Ramos (cell line): Measurements from ENCODE around the gene TMEM52.

Source experiments
- in situ Hi-C: fragments of 300-500 bp; cut with MboI; formaldehyde crosslinking; loops from one replicate; pipeline ENCODE4 v1.14.3; 2022; ENCODE audit warnings: low sequenced_read_pairs; ENCODE audit not compliant: unreplicated experiment

The TMEM52 gene

GRCh38 chr1:1881727-1882126 lies 37.4 kb downstream of the TMEM52 start:
- in situ Hi-C loops = no loop called here

- in situ Hi-C loops = no loop called here
Observed at GRCh38 chr1:1880617-1881312, 38.3 kb downstream of the TMEM52 start.

- in situ Hi-C loops = no loop called here
Observed at GRCh38 chr1:1879942-1880341, 39.1 kb downstream of the TMEM52 start.

- in situ Hi-C loops = no loop called here
Observed at GRCh38 chr1:1877865-1878436, 41.1 kb downstream of the TMEM52 start.

- in situ Hi-C loops = no loop called here
Observed at GRCh38 chr1:1876335-1876930, 42.6 kb downstream of the TMEM52 start.

DNA sequence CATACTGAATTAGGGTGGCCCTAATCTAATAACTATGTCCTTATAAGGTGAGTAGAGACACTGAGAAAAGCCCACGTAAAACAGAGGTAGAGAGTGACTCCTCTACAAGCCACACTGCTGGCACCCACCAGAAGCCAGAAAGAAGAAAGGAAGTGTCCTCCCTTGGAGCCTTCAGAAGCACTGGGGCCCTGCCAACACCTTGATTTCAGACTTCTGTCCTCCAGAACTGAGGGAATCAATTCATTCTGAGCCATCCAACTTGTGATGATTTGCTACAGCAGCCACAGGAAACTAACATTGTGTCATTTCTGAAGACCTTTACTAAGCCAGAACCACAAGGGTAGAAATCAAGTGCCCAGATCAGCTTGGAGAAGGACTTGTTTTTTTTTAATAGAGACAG lies 43.1 kb downstream of the TMEM52 start:
- in situ Hi-C loops = no loop called here

GRCh38 chr1:1874901-1875300 lies 44.2 kb downstream of the TMEM52 start:
- in situ Hi-C loops = no loop called here

DNA sequence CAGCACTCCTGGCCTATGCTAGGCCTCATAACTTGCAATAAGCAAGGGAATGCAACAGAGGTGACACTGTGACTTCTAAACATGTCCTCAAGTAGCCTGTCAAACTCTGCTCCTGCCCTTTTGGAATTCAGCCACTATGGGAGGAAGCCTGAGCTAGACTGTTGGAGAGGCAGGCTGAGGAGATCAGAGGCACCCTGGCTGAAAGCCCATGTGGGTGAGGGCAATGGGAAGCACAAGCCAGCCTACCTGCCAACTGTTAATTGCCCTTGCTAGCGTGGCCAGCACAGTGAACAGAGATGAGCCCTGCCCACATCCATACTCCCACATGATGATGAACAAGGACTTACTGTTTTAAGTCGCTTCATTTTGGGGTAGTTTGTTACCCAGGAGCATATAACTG lies 45.9 kb downstream of the TMEM52 start:
- in situ Hi-C loops = no loop called here

DNA sequence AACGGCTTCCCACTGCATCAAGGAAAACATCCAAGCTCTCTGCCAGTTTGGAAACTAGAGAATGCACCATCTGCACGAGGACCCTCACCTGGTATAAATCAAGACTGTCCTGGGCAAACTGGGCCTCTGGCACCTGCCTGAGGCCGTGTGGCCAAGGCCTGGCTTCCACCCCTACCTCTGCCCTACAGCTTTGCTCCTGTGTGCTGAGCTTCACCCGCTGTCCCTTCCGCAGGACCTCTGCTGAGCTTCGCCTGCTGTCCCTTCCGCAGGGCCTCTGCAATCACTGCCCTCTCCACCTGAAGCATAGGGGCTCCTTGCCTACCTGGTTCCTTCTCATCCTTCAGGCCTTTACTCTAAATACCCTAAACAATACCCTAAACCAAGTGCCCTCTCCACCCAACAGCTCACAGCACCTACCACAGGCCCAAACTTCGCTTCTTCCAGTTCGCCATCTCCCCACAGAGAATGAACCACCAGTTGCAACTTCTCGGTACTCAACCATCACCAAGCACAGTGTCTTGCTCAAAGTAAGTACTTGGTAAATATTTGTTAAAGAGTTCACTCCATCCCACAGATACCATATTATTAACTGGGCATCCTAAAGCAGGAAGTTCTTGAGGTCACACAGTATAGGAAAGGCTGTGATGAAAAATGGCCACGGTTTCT lies 46.6 kb downstream of the TMEM52 start:
- in situ Hi-C loops = no loop called here

GRCh38 chr1:1869469-1869868 lies 49.6 kb downstream of the TMEM52 start:
- in situ Hi-C loops = no loop called here
